Measurements from ENCODE around the gene CA12.

Gene CA12

GRCh38 chr15:63288342-63288741, 93.3 kb downstream of the CA12 start:
- Histone ChIP-seq H3K4me1 (peaks cover 0 to 60% (median 12%) of the 10 kb centered on the region in 10 experiments; a peak in 16 of 20 replicates), H3K27me3 (no peaks in the 10 kb centered on the region), H3K4me2 (peak overlapping the region in 2 of 11 experiments; percentile 12 to 23; a peak in 1 of 22 replicates), H3K36me3 (peaks cover 6 to 67% (median 16%) of the 10 kb centered on the region in 11 experiments; a peak in 19 of 22 replicates), H3K4me3 (no peak overlapping the region), H3K9ac (no peak overlapping the region), H4K20me1 (no peaks in the 10 kb centered on the region), H3K27ac (no peak overlapping the region), H3K9me3 (replicated peaks in 1 of 11) (no peaks in the 10 kb centered on the region)
- TF ChIP-seq Cebpa-rat (IDR thresholded peaks at IDR 0.05) = no peak

- H3K9me3 ChIP-seq (replicated peaks in 1 of 11) = no peaks in the 10 kb centered on the region
- H3K27me3 ChIP-seq = no peaks in the 10 kb centered on the region
- peaks cover 4 to 62% (median 19%) of the 10 kb centered on the region in 10 experiments; a peak in 16 of 20 replicates for H3K4me1 ChIP-seq
- no peaks in the 10 kb centered on the region for H4K20me1 ChIP-seq
- H3K9ac ChIP-seq = peak overlapping the region in 1 of 11 experiments; percentile 17; a peak in 1 of 22 replicates
- no peak overlapping the region for H3K4me3 ChIP-seq
- no peak overlapping the region; a peak in 1 of 22 replicates for H3K27ac ChIP-seq
- H3K4me2 ChIP-seq = peak overlapping the region in 3 of 11 experiments; percentile 25 to 49 (median 48); a peak in 5 of 22 replicates
- peaks cover 6 to 61% (median 19%) of the 10 kb centered on the region in 11 experiments; a peak in 19 of 22 replicates for H3K36me3 ChIP-seq
- no peak for TF ChIP-seq Cebpa-rat (IDR thresholded peaks at IDR 0.05)
These were observed 94.5 kb downstream of the CA12 start for GRCh38 chr15:63287109-63287508.

- H3K36me3 ChIP-seq = peaks cover 6 to 72% (median 30%) of the 10 kb centered on the region in 11 experiments; a peak in 19 of 22 replicates
These were observed 97.3 kb downstream of the CA12 start for GRCh38 chr15:63284335-63284734.

GRCh38 chr15:63283126-63283525, 98.5 kb downstream of the CA12 start:
- peaks cover 6 to 70% (median 30%) of the 10 kb centered on the region in 11 experiments; a peak in 19 of 22 replicates for H3K36me3 ChIP-seq
- peak overlapping the region; percentile 7 to 57 (median 32); a peak in 15 of 22 replicates for H3K27ac ChIP-seq
- H3K27me3 ChIP-seq = no peaks in the 10 kb centered on the region
- no peak overlapping the region for H3K9ac ChIP-seq
- no peaks in the 10 kb centered on the region for H4K20me1 ChIP-seq
- peaks cover 8 to 64% (median 16%) of the 10 kb centered on the region in 10 experiments for H3K4me1 ChIP-seq
- TF ChIP-seq Cebpa-rat (IDR thresholded peaks at IDR 0.05) = peak in 6 of 11 experiments; percentile 51 to 68 (median 60); a peak in 9 of 22 replicates
- H3K4me2 ChIP-seq = peak overlapping the region; percentile 6 to 71 (median 62); a peak in 21 of 22 replicates
- no peak overlapping the region for H3K4me3 ChIP-seq
- H3K9me3 ChIP-seq (replicated peaks in 1 of 11) = no peaks in the 10 kb centered on the region

More at GRCh38 chr15:63284335-63284734, 97.3 kb downstream of the CA12 start:
- no peak overlapping the region for H3K9ac ChIP-seq
- peaks cover 4 to 58% (median 12%) of the 10 kb centered on the region in 10 experiments; a peak in 16 of 20 replicates for H3K4me1 ChIP-seq
- H3K4me2 ChIP-seq = no peak overlapping the region
- no peak for TF ChIP-seq Cebpa-rat (IDR thresholded peaks at IDR 0.05)
- no peaks in the 10 kb centered on the region for H3K27me3 ChIP-seq
- no peaks in the 10 kb centered on the region for H4K20me1 ChIP-seq
- H3K27ac ChIP-seq = no peak overlapping the region
- H3K9me3 ChIP-seq (replicated peaks in 1 of 11) = no peaks in the 10 kb centered on the region
- H3K4me3 ChIP-seq = no peak overlapping the region

- Histone ChIP-seq H3K4me1 (peaks cover 33 to 75% (median 40%) of the 10 kb centered on the region in 10 experiments), H3K36me3 (peaks cover 0 to 23% (median 11%) of the 10 kb centered on the region in 11 experiments; a peak in 12 of 22 replicates), H3K9me3 (replicated peaks in 1 of 11) (peaks cover 0 to under 1% (median 0%) of the 10 kb centered on the region in 11 experiments; a peak in 3 of 22 replicates), H4K20me1 (no peaks in the 10 kb centered on the region), H3K4me2 (peak overlapping the region; percentile 79 to 97 (median 87)), H3K4me3 (peak overlapping the region; percentile 72 to 97 (median 80)), H3K9ac (peak overlapping the region; percentile 79 to 98 (median 88)), H3K27ac (peak overlapping the region; percentile 76 to 95 (median 87)), H3K27me3 (no peaks in the 10 kb centered on the region)
- TF ChIP-seq Cebpa-rat (IDR thresholded peaks at IDR 0.05) = no peak
These were observed 103.7 kb downstream of the CA12 start for GRCh38 chr15:63277893-63278456.

- no peaks in the 10 kb centered on the region for H4K20me1 ChIP-seq
- TF ChIP-seq Cebpa-rat (IDR thresholded peaks at IDR 0.05) = no peak
- peak within 1 kb of the TSS; percentile 72 to 97 (median 80) for H3K4me3 ChIP-seq
- H3K27ac ChIP-seq = peak within 1 kb of the TSS; percentile 81 to 95 (median 88)
- H3K9me3 ChIP-seq (replicated peaks in 1 of 11) = peaks cover 0 to 7% (median 5%) of the 10 kb centered on the region in 11 experiments; a peak in 7 of 22 replicates
- no peaks in the 10 kb centered on the region for H3K27me3 ChIP-seq
- peaks cover 30 to 74% (median 36%) of the 10 kb centered on the region in 10 experiments for H3K4me1 ChIP-seq
- peaks cover 0 to 23% (median 11%) of the 10 kb centered on the region in 11 experiments; a peak in 12 of 22 replicates for H3K36me3 ChIP-seq
- peak within 1 kb of the TSS; percentile 82 to 97 (median 92) for H3K4me2 ChIP-seq
- H3K9ac ChIP-seq = peak within 1 kb of the TSS; percentile 80 to 98 (median 88)
These were observed 104.4 kb downstream of the CA12 start, which contains the start of gene APH1B for GRCh38 chr15:63277038-63277892. Gene APH1B, plus strand, starts transcription at chr15:63277605. Its CDS starts 19 bp downstream, at chr15:63277624.

- peak overlapping the region; percentile 80 to 90 (median 87) for H3K9ac ChIP-seq
- no peaks in the 10 kb centered on the region for H4K20me1 ChIP-seq
- peaks cover 30 to 70% (median 35%) of the 10 kb centered on the region in 10 experiments for H3K4me1 ChIP-seq
- H3K36me3 ChIP-seq = peaks cover 0 to 22% (median 11%) of the 10 kb centered on the region in 11 experiments; a peak in 12 of 22 replicates
- peaks cover 0 to 12% (median 5%) of the 10 kb centered on the region in 11 experiments; a peak in 7 of 22 replicates for H3K9me3 ChIP-seq (replicated peaks in 1 of 11)
- peak overlapping the region; percentile 72 to 91 (median 84) for H3K27ac ChIP-seq
- H3K4me2 ChIP-seq = peak overlapping the region; percentile 76 to 95 (median 90)
- no peak for TF ChIP-seq Cebpa-rat (IDR thresholded peaks at IDR 0.05)
- no peaks in the 10 kb centered on the region for H3K27me3 ChIP-seq
- H3K4me3 ChIP-seq = peak overlapping the region; percentile 67 to 97 (median 80)
These were observed 105.2 kb downstream of the CA12 start for GRCh38 chr15:63276342-63277037.

- Histone ChIP-seq H3K4me2 (peak overlapping the region; percentile 25 to 93 (median 57); a peak in 19 of 22 replicates), H3K27me3 (no peaks in the 10 kb centered on the region), H3K4me3 (no peak overlapping the region), H4K20me1 (no peaks in the 10 kb centered on the region), H3K27ac (peak overlapping the region in 3 of 11 experiments; percentile 18 to 46 (median 44); a peak in 3 of 22 replicates), H3K9ac (no peak overlapping the region), H3K4me1 (peaks cover 30 to 61% (median 35%) of the 10 kb centered on the region in 10 experiments), H3K36me3 (peaks cover 0 to 11% (median 0%) of the 10 kb centered on the region in 11 experiments; a peak in 6 of 22 replicates), H3K9me3 (replicated peaks in 1 of 11) (peaks cover 0 to 12% (median 5%) of the 10 kb centered on the region in 11 experiments; a peak in 7 of 22 replicates)
- TF ChIP-seq Cebpa-rat (IDR thresholded peaks at IDR 0.05) = peak in 3 of 11 experiments; percentile 16 to 53 (median 22); a peak in 1 of 22 replicates
These were observed 107.2 kb downstream of the CA12 start for GRCh38 chr15:63274427-63274826.
